HG03159 (cell line): Measurements from ENCODE around the gene SLCO4A1.

ENCODE experiments used
- ATAC-seq: cut with Tn5 transposase; IDR thresholded peaks from one replicate; pipeline ENCODE4 v1.9.1; 2021; ENCODE audit warnings: mild to moderate bottlenecking, moderate library complexity; ENCODE audit not compliant: unreplicated experiment

The SLCO4A1 gene

GRCh38 chr20:62696989-62697388, 54.7 kb downstream of the SLCO4A1 start:
- no peak for ATAC-seq

GRCh38 chr20:62697468-62697912, 55.2 kb downstream of the SLCO4A1 start:
- no peak for ATAC-seq

- ATAC-seq: no peak
These were observed 55.9 kb downstream of the SLCO4A1 start for GRCh38 chr20:62698231-62698630.

GRCh38 chr20:62699296-62699695, 57.0 kb downstream of the SLCO4A1 start:
- no peak for ATAC-seq

DNA sequence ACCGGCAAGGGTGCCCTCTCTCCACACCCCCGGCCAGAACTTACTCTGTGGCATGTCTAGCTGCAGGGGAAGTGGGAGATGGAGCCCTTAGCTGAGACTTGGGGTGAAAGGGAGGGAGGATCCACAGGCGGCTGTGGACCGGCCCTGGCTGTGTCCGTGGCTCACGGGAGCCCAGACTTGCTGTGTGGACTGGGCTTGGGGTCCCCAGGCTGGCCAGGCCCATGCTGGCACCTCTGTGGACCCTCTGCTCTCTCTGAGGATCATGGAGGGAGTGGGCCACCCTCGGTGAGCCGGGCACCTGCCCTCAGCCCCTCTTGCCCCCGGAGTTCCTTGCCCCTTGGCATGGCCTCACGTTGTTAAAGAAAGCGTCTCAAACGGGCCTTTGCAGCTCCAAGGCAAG, 57.4 kb downstream of the SLCO4A1 start:
- no peak for ATAC-seq

DNA sequence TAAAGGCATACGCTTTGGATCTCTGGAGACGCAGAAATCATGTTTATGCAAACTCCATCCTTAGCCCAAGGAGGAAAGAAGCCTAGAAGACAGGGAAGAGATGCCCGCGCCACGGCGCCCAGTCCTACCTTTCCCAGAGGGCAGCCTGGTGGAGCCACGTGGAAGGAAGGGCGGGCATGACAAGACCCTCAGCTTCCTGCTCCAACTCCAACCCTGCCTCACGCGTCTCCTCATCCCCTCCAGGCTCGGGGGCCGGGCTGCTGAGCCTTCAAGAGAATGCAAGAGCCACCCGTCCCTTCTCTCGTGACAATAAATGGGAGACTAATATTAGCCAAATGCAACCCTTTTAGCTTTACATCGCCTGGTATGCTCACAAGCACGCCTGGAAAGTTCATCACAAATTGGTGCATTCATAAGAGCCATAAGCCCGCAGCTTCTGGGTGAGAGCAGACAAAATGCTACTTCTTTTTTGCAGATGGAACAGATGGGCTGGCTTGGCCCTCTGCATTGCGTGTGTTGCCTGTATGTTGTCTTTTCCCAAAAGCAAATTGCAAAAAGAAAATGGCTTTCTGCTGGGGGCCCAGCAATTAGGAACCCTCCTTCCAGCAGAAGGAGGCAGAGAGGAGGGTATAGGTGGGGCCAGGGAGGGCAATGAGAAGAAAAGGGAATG, 58.1 kb downstream of the SLCO4A1 start:
- no peak for ATAC-seq

- ATAC-seq: no peak
These were observed 59.1 kb downstream of the SLCO4A1 start for GRCh38 chr20:62701161-62702012.

DNA sequence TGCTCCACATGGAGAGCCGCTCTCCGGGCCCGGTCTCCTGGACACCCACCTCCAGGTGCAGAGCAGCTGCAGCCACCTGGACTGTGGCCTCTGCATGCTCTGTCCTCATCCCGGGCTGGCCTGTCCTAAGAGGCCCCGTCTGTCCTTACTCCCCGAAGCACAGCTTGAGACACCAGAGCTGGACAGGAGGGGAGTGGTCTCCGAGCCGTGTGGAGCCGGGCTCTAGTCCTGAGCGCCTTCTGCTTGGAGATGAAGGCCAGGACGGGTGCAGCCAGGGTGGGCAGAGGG, 59.7 kb downstream of the SLCO4A1 start:
- no peak for ATAC-seq

DNA sequence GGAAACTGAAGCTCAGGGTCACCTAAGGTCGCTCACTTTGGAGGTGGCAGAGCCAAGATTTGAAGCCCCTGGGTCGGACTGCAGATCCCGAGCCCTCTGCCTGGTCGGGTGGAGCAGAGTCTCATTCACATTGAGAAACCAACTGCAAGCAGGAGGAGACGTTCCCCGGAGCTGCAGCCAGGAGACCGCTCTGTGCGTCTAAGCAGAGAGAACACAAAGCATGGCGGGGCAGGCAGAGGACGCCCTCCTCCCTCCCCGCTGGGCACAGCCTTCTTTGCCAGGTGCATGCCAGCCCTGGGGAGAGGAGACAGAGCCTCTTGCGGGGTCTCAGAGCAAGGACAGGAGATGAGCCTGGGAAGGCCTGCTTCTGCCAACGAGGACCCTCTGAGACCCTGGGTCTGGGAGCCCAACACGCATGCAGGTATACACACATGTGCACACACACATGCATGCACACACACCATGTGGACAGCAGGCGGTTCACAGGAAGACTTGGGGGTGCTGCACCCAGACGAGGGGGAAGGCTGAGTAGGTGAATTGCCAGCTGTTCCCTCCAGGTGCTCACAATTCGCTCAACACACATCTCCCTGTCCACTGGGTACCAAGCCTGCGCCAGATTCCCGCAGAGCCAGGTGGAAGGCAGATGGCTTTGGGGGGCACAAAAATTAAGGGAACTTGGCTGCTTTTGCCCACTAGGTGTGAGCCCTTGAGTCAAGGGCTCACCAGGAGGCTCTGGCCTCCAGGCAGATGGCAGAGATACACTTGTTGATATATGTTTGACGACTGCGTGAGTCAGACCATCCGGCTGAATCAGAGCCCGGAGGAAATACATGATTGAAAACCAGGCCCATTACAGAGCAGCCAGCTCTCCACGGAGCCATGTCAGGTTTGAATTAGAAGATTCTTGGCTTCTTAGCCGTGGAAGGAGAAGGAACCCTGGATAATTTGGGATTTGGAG, 60.9 kb downstream of the SLCO4A1 start:
- no peak for ATAC-seq

DNA sequence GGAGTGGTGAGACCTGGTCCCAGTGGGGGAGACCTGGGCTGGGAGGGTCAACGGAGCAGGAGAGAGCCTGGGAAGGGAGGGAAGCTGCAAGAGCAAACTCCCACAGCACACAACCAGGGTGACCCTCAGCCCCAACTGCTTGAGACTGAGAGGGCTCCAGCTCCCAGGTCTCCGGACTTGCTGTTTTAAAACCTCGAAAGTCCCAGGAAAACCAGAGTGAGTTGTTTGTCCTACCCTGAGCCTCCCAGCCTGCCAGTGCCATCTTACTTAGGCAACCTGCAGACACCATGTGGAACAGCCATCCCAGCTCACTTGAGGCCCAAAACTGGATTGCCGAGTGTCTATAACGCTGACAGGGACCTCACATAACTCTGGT, 61.5 kb downstream of the SLCO4A1 start:
- no peak for ATAC-seq

- ATAC-seq: no peak
These were observed 62.1 kb downstream of the SLCO4A1 start for GRCh38 chr20:62704341-62704948.

DNA sequence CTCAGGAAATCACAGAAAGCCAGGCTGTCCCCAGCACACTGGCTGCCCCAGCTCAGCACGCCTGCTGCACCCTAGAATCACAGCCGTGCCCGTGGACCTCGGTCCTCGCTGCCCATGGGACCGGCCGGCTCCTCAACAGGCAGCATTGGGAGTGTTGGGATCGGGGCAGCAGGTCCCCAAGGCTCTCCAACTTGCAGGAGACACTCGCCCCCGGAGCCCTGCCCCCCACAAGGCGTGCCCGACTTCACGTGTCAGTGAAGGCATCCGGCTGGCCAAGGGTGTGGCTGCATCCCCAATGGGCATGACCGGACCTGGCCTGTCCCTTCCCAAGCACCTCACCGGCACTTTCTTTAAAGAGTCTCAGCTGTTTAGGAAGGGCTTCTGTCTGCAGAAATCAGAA, 63.3 kb downstream of the SLCO4A1 start:
- no peak for ATAC-seq

- no peak for ATAC-seq
These were observed 64.0 kb downstream of the SLCO4A1 start for GRCh38 chr20:62706344-62706743.

DNA sequence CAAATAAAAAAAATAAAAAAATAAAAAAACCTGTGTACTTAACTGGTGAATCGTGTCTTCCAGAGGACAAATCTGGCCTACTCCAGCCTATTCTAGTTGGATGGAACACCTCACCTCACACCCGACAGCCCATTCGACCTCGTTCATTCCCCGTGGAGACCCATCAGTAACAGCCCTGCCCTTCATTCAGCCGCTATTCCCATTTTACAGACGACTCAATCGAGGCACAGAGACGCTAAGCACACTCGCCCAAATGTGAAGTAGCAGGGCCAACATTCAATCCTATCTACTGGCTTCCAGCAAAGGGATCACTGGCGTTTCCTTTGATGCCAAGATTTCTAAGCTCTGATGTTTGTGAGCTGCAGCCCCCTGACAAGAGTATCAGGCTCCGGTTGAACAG, 64.6 kb downstream of the SLCO4A1 start:
- ATAC-seq: no peak

- ATAC-seq: no peak
These were observed 65.1 kb downstream of the SLCO4A1 start for GRCh38 chr20:62707276-62707920.

- ATAC-seq: no peak
These were observed 65.7 kb downstream of the SLCO4A1 start for GRCh38 chr20:62707921-62708521.

GRCh38 chr20:62708591-62709536, 66.6 kb downstream of the SLCO4A1 start, which contains the start of gene NTSR1:
TSS of gene NTSR1 (plus strand) at chr20:62708836. CDS start at chr20:62709208, 372 bp downstream.
- no peak for ATAC-seq

DNA sequence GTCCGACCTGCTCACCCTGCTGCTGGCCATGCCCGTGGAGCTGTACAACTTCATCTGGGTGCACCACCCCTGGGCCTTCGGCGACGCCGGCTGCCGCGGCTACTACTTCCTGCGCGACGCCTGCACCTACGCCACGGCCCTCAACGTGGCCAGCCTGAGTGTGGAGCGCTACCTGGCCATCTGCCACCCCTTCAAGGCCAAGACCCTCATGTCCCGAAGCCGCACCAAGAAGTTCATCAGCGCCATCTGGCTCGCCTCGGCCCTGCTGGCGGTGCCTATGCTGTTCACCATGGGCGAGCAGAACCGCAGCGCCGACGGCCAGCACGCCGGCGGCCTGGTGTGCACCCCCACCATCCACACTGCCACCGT, 67.2 kb downstream of the SLCO4A1 start:
- ATAC-seq: no peak
